Prostate gland (tissue), 2 donors: ENCODE data around the gene OR51G2. TPM values are rescaled to one million over a fixed set of nuclear protein-coding genes. Genes with fewer than 3 reads are reported as not detected.
"Not testable (repeated sequence)": the region's sequence is repeated elsewhere in the genome, so short reads cannot be mapped to it uniquely, and the experiment has no call there.

Experiments used
- DNase-seq: peaks from one replicate; pipeline ENCODE4 v3.0.0-alpha.2; 2019; ENCODE audit warnings: low spot score
- H3K27ac ChIP-seq, 2 donors: fragments of 200-600 bp; sonication (generic); 2 replicates each; pipeline ENCODE4 v1.5.1; 2017 to 2019
- H3K27me3 ChIP-seq: fragments of 200-600 bp; sonication (generic); replicated peaks from 2 replicates; pipeline ENCODE4 v1.5.1; 2019; ENCODE audit not compliant: insufficient read depth
- H3K36me3 ChIP-seq, 2 donors: fragments of 200-600 bp; sonication (generic); 1 replicate in 1 of 2; 2 replicates in 1 of 2; pipeline versions ENCODE4 v1.5.1 to v1.8.1; 2017 to 2019
- H3K4me1 ChIP-seq: fragments of 200-600 bp; sonication (generic); replicated peaks from 2 replicates; pipeline ENCODE4 v1.5.1; 2019
- H3K4me3 ChIP-seq, 2 donors: fragments of 200-600 bp; sonication (generic); 2 replicates each; pipeline ENCODE4 v1.5.1; 2017 to 2019
- H3K9me3 ChIP-seq: fragments of 200-600 bp; sonication (generic); 2 replicates; pipeline ENCODE4 v1.5.1; 2017
- POLR2A ChIP-seq: fragments of 450-650 bp; IDR thresholded peaks from one replicate; pipeline ENCODE4 v1.6.1; 2016; ENCODE audit warnings: antibody characterized with exemption, mild to moderate bottlenecking
- POLR2AphosphoS5 ChIP-seq: sonication (generic); formaldehyde crosslinking; IDR thresholded peaks from one replicate; pipeline ENCODE4 v1.6.1; 2017; ENCODE audit warnings: antibody characterized with exemption
- WGBS: methylation state at CpG from one replicate; pipeline ENCODE4 v1.1.5; 2018; 5-methylcytosine and 5-hydroxymethylcytosine counted together
- intact Hi-C: fragments of 100-400 bp; cut with DNase I; formaldehyde crosslinking; loops from one replicate; pipeline ENCODE4 v1.14.2; 2022
- total RNA-seq, 2 donors: library from RNA; depleted of rRNA; stranded (reverse); fragments of >200 nt; gene quantifications; one replicate each; pipeline ENCODE4 v1.1.0, GENCODE V29; 2016
- TF ChIP-seq, protein P1 (sequence below), 4 experiments: fragments of 200-600 bp in 2 of 4; fragments of 450-650 bp in 2 of 4; sonication (generic) in 2 of 4; IDR thresholded peaks; 1 replicate in 3 of 4; 2 replicates in 1 of 4; pipeline ENCODE4 v1.5.1; 2016 to 2019; ENCODE audit warnings: antibody characterized with exemption in 4 of 4, mild to moderate bottlenecking in 2 of 4, moderate library complexity in 2 of 4

The OR51G2 gene, protein sequence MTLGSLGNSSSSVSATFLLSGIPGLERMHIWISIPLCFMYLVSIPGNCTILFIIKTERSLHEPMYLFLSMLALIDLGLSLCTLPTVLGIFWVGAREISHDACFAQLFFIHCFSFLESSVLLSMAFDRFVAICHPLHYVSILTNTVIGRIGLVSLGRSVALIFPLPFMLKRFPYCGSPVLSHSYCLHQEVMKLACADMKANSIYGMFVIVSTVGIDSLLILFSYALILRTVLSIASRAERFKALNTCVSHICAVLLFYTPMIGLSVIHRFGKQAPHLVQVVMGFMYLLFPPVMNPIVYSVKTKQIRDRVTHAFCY
- not detected for total RNA-seq

DNA sequence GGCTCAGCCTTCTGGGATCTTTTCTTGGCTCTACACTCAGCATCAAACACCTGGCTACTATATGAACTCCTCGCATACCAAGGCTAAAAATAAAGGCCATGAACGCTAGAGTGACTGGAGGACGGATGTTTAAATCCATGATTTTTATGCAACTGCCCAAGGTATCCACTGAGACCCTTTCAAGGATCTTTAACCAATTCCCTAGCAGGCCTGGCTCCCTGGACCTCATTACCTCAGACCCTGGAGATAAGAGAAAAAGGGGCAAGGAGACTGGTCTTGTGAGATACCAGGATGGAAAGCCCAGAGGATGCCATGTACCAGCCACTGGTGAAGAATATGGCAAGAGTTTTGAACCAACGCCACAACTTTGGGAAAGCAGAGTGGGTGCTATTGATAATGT, at the start of gene OR51G2:
OR51G2 (minus strand) TSS at position 101 of the 400 bp plus-strand sequence. CDS start 3,687 bp downstream, outside the sequence.
- TF ChIP-seq POLR2A = no peak
- TF ChIP-seq, protein P1, sequence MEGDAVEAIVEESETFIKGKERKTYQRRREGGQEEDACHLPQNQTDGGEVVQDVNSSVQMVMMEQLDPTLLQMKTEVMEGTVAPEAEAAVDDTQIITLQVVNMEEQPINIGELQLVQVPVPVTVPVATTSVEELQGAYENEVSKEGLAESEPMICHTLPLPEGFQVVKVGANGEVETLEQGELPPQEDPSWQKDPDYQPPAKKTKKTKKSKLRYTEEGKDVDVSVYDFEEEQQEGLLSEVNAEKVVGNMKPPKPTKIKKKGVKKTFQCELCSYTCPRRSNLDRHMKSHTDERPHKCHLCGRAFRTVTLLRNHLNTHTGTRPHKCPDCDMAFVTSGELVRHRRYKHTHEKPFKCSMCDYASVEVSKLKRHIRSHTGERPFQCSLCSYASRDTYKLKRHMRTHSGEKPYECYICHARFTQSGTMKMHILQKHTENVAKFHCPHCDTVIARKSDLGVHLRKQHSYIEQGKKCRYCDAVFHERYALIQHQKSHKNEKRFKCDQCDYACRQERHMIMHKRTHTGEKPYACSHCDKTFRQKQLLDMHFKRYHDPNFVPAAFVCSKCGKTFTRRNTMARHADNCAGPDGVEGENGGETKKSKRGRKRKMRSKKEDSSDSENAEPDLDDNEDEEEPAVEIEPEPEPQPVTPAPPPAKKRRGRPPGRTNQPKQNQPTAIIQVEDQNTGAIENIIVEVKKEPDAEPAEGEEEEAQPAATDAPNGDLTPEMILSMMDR (IDR thresholded peaks at IDR 0.05) = no peak
- TF ChIP-seq POLR2AphosphoS5 = no peak
- H3K36me3 ChIP-seq = no peaks in the 10 kb centered on the region
- WGBS = 96% methylated on average over 4 of the region's 4 CpGs
- no peaks in the 10 kb centered on the region for H3K4me1 ChIP-seq
- H3K9me3 ChIP-seq = no peaks in the 10 kb centered on the region
- no peaks in the 10 kb centered on the region for H3K27me3 ChIP-seq
- intact Hi-C loops = no loop called here
- H3K27ac ChIP-seq = no peak within 1 kb of the TSS
- DNase-seq = no peak
- H3K4me3 ChIP-seq = no peak within 1 kb of the TSS

DNA sequence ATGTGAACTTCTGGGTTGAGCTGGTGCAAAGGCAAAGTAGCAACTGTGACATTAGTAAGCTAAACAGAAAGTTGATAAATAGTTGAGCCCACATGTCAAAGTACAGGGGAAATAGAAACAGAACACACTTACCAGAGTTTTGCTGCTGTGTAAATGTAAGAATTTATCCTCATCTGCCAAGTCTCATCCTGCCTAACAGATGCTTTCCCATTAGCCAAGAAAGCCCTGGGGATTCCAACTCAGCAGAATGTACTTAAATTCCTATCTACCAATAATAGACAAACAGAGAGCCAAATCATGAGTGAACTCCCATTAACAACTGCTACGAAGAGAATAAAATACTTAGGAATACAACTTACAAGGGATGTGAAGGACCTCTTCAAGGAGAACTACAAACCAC, 43.7 kb upstream of the OR51G2 start:
- H3K4me3 ChIP-seq = no peak overlapping the region
- H3K27me3 ChIP-seq = no peaks in the 10 kb centered on the region
- no peak overlapping the region for H3K27ac ChIP-seq
- 86% methylated on average over 1 of the region's 1 CpG for WGBS
- H3K9me3 ChIP-seq = no peaks in the 10 kb centered on the region
- no peak for DNase-seq
- no peaks in the 10 kb centered on the region for H3K36me3 ChIP-seq
- intact Hi-C loops = no loop called here
- no peak for TF ChIP-seq POLR2AphosphoS5
- TF ChIP-seq, protein P1 (IDR thresholded peaks at IDR 0.05) = no peak
- TF ChIP-seq POLR2A = no peak
- no peaks in the 10 kb centered on the region for H3K4me1 ChIP-seq

- Histone ChIP-seq H3K4me1 (no peaks in the 10 kb centered on the region), H3K27me3 (no peaks in the 10 kb centered on the region), H3K27ac (no peak overlapping the region), H3K36me3 (no peaks in the 10 kb centered on the region), H3K4me3 (no peak overlapping the region), H3K9me3 (no peaks in the 10 kb centered on the region)
- no peak for TF ChIP-seq POLR2A
- TF ChIP-seq, protein P1 (IDR thresholded peaks at IDR 0.05) = no peak
- TF ChIP-seq POLR2AphosphoS5 = no peak
- 80% methylated on average over 3 of the region's 3 CpGs for WGBS
- intact Hi-C loops = no loop called here
- DNase-seq = no peak
Measured at GRCh38 chr11:4960877-4961276, 41.7 kb upstream of the OR51G2 start.

GRCh38 chr11:4957396-4957795, 38.2 kb upstream of the OR51G2 start:
- no peak overlapping the region for H3K4me3 ChIP-seq
- TF ChIP-seq POLR2A (no peak), POLR2AphosphoS5 (no peak)
- TF ChIP-seq, protein P1 (IDR thresholded peaks at IDR 0.05) = no peak
- H3K27me3 ChIP-seq = no peaks in the 10 kb centered on the region
- H3K9me3 ChIP-seq = no peaks in the 10 kb centered on the region
- intact Hi-C loops = no loop called here
- no peaks in the 10 kb centered on the region for H3K36me3 ChIP-seq
- no peak overlapping the region for H3K27ac ChIP-seq
- WGBS = 73% methylated on average over 4 of the region's 4 CpGs
- no peak for DNase-seq
- H3K4me1 ChIP-seq = no peaks in the 10 kb centered on the region

DNA sequence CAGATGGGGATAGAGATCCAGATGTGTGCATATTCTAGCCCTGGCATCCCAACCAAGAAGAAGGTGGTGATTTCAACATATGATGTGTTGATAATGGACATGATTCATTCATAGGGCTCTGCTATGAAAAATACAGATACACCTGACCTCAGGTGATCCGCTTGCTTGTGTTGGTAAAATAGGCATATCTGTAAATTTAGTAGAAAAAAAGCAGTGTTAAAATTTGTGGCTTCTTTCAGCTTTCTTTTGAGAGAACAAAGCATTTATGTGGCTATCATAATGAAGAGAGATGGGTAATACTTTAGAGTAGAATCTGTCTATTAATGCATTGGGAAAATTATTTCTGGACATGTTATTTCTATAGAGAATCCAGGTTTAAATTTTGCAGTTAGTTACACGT, 36.5 kb upstream of the OR51G2 start, which contains the start of gene OR51A2:
OR51A2 (minus strand) TSS at position 101 of the 400 bp plus-strand sequence; CDS start at position 101, 0 bp downstream.
- H3K4me1 ChIP-seq, H3K4me3 ChIP-seq, intact Hi-C loops, H3K27me3 ChIP-seq, H3K27ac ChIP-seq, DNase-seq, H3K9me3 ChIP-seq, H3K36me3 ChIP-seq: not testable (repeated sequence)
- WGBS = 67% methylated on average over 2 of the region's 2 CpGs
